Stimulated activated naive CD4-positive, alpha-beta T cell treated with Interleukin-2 at 50 U/mL for 16 hours (primary cell): Measurements from ENCODE around the gene MAPK8IP3.

Source experiments
- DNase-seq: peaks from one replicate; lab custom pipeline; 2025; lab: John Stamatoyannopoulos, UW

MAPK8IP3 gene

DNA sequence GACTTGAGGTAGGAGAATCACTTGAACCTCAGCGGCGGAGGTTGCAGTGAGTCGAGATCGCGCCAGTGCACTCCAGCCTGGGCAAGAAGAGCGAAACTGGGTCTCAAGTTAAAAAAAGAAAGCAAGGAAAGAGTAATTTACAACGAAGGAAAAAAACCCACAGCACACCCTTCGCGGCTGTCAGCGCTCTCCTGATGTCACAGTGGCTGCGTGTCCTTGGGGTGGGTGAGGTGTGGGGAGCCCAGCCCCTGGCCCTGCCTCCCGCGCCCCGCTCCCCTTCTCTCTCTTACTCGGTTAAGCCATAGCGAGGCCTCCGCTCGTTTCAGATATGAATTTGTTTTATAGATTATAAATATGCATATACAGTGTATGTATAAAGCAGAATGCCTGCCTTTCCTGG lies 28.7 kb upstream of the MAPK8IP3 start:
- no peak for DNase-seq

DNA sequence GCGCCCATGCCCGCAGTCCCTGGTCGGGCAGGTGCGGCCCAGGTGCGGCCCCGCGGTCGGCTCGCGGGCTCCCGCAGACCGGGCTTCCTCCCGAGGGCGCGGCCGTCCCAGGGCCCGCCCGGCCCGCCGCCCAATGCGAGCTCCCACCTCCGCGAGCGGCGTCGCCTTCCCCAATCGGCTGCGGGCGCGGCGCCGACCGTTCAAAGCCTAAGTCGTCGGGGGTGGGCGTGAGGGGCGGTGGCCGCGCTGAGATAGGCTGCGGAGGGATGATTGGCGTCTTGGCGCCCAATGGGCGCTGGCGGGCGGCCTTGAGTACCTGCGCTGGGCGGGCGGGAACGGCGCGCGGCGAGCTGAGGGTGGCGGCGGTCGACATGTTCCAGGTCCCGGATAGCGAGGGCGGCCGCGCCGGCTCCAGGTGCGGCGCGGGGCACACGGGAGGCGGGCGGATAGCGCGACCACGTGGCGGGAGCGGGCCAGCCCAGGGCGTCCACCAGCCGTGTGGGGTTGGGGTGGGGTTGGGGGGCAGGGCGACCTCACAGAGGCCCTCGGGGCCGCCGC lies 28.0 kb upstream of the MAPK8IP3 start, which contains the start of gene JPT2:
Gene JPT2 (plus strand): TSS at position 338 of the 558 bp plus-strand sequence. CDS start 34 bp downstream, at position 372.
- DNase-seq = peak; percentile 97

DNA sequence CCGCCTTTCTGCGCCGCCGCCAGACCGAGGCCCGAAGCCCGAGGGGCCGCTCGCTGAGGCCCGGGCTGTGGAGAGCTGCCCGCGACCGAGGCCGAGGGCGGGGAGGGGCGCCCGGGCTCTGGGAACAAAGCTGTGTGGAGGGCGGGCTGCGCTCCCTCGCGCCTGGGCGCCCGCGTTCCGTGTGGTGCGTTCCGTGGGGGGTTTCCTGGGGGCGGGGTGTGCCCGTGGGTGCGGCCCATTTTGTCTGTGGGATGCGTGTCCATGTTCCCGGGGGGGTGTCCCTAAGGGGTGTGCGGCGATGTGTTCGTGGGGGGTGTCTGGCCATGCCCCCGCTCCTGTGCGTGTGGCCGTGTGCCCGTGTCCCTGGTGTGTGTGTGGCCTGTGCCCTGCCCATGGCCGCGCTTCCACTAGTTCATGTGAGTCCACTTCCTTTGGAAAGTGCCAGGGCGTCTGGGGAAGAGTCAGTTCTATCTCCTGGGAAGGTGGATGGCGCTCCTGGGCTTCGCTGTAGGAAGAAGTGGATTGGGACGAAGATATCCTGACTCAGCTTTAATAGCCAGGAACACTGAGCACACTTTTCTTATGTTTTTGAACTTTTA lies 27.4 kb upstream of the MAPK8IP3 start:
- DNase-seq = peak; percentile 47

DNA sequence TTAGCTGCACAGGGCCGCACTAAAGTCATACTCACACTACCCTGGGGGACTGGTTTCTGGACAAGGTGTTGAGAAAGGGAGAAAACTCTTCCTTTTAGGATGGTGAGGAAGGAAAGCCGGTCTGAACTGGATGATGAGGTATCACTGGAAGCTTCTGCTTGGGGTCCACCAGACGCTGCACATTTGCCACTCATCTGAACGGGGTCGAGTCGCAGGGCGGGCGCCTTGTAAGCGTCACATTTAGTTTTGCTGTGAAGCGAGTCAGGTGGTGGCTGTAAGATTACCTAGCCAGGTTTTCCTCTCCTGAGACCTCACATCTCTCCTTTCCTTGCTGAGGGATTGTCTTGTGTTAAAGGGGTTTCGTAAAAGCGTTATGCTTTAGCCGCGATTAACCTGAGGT lies 25.6 kb upstream of the MAPK8IP3 start:
- DNase-seq = no peak

DNA sequence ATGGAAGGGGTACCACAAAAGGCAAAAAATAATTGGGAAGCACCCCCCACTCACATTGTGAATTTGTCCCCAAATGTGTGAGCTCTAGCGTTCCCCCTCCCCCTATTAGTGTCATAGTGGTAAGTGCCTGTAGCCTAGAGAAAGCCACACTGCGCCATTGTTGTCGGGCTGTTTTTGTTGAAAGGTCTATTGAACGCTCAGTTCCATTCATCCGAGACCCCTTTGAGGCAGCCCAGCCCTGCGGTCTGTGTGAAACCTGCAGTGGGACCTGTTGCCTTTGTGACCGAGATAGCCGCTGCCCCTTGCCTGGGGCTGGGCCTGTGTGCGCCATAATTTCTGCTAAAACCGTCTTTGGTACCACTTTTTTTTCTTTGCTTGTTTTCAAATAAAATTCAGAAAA lies 25.0 kb upstream of the MAPK8IP3 start:
- DNase-seq = no peak

DNA sequence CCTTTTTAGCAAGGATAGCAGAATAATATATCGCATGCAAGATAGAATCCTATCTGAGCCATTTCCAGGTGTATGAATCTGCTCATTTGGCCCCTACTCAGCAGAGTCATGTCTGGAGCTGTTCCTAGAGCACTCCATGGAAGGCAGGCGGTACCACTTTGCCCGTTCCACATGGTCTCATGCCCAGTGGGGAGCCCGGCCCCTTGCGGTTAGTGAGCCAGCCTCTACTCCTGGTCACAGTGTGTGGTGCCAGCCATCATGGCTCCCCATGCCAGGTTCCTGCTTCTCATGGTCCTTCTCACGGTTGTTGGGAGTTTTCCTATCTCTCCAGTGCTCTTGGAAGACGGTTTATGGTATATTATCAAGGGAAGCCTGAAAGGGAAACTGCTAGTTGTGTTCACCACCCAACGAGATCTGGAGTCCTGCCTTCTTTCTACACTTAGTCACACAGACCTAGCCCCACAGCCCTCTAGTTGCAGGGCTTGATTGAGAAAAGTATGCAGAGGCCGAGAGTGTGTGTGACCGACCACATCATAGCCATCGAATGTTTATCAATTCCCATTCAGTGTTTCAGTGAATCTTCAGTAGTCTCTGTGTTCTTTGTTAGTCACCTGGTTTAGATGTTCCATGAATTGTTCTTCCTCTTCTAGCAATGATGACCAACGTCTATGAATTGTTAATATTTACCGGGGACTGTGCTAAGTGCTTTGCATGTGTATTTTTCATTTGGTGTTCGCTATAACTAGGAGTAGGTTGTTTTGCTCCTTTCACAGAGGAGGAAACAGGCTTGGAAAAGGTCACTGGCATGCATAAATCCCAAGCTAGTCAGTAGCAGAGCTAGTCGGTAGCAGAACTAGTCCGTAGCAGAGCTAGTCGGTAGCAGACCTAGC lies 18.3 kb upstream of the MAPK8IP3 start:
- DNase-seq = no peak

DNA sequence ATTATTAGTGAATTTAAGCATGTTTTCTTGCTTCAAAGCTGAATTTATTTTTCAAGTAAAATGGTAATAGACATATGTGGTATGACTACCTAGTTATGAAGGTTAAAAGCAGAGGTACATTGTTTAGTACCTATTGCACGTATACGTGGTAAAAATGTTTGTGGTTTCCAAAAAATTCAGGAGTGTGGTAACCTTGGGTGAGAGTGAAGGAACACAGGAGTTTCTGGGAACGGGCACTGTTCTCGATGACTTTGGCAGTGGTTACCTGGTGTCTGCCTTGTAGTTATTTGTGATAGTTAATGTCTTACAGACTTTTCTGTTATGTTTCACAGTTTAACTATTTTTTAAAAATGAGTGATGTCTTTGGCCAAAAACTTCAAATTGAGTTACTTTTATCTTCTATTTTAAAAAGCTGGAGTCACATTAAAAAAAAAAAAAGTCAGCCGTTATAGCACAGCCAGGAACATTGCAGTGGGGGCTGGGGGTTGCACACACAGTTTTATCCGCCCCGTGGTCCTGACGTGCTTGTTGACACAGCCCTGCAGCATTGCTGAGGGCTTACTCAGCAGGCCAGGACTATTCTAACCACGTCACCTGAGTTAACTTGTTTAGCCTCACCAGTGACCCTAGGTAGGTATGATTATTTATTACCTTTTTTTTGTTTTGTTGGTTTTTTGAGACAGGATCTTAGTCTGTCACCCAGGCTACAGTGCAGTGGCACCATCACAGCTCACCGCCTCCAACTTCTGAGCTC lies 17.0 kb upstream of the MAPK8IP3 start:
- DNase-seq = no peak

DNA sequence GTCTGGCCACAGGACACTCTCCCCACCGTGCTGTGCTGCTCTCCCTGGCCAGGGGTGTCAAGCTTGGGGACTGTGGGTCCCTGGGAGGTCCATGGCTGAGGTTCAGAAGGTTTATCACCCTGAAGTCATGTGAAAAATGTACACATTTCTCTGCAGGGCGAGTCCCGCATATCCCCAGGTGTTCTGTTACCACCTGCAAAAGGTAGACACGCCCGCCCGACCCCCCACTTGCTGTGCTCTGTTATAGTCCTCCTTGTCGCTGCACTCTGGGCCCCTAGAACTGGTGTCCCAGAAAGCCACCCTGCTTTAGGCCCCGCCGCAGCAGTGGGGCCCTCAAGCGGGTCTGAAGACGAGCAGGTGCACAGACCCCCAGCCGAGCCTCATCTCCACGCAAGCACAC lies 16.1 kb upstream of the MAPK8IP3 start:
- no peak for DNase-seq

DNA sequence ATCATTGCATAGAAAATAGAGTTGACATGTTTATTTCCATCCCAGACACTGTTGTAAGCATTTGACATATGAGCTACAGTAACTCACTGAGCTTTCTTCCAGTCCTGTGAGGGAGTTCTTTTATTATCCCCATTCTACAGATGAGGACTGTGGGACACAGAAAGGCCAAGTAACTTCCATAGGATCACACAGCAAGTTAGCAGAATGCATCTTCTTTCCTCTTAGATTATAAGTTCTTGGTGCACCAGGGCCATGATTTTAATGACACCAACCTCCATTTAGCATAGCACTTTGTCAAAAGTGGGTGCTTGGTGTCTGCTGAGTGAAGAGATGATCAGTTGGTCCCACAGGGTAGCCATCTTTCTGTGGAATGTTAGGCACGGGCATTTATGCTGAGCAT lies 15.2 kb upstream of the MAPK8IP3 start:
- DNase-seq = no peak

DNA sequence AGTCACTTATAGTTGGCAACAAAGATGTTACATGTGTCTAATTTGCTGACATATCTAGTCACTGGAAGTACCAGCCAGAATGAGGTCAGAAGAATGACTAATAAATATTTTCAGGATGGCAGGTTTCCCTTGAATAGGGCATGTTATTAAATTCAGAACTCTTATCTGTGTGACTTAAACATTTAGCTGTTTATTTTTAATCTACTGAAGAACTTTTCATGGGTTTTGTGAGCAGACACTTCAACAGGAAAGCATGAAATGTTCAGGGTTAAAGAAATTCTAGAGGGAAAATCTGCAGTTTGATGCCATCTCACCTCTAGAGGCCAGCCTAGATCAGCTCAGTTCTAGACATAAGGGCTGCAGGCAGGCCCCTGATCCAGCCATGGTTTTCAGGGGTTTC lies 14.7 kb upstream of the MAPK8IP3 start:
- DNase-seq = no peak

DNA sequence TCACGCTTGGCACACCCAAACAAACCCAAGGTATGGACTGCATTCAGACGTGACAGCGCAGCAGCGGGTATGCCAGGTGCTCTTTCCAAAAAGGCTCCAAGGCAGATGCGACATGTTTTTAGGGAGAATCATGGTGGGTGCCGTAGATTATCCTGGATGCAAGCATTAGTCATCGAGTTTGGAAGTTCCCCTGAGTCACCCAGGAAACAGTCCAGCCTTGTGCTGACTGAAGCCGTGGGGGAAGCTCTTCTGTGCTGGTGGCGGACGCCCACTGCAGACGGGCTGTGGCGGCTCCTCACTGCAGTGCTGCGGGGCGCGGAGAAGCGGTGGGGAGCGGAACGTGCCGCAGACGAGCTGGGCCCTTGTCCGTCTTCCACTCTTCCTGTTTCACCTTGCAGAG lies 14.0 kb upstream of the MAPK8IP3 start:
- no peak for DNase-seq

DNA sequence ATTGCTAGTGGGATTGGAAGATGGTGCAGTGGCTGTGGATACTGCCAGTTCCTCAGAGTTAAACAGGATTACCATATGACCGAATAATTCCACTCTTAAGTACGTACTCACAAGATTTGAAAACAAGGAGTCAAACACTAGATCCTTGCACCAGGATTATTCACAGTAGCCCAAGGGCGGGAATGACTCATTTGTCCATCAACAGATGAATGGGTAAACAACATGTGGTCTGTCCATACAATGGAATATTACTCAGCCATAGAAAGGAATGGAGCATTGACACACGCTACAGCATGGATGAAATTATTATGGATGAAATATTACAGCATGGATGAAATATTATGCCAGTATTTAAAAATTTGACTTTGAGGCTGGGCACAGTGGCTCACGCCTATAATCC lies 9.1 kb upstream of the MAPK8IP3 start:
- DNase-seq = no peak

DNA sequence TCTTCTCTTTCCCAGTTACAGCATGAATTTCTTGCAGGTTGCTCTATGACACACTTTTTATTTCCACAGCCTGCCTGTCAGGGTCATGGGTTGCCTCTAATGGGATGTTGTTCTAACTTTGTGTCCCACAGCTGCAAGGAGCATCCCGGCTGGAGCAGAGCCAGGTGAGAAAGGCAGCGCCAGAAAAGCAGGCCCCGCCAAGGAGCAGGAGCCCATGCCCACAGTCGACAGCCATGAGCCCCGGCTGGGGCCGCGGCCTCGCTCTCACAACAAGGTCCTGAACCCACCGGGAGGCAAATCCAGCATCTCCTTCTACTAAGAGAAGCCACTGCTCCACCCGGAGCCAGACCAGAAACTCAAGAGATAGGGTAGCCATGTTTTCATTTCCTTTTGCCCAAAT lies 7.3 kb upstream of the MAPK8IP3 start:
- no peak for DNase-seq

DNA sequence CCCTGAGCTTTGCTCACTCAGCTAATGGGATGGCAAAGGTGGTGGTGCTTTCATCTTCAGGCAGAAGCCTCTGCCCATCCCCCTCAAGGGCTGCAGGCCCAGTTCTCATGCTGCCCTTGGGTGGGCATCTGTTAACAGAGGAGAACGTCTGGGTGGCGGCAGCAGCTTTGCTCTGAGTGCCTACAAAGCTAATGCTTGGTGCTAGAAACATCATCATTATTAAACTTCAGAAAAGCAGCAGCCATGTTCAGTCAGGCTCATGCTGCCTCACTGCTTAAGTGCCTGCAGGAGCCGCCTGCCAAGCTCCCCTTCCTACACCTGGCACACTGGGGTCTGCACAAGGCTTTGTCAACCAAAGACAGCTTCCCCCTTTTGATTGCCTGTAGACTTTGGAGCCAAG lies 5.7 kb upstream of the MAPK8IP3 start:
- no peak for DNase-seq

DNA sequence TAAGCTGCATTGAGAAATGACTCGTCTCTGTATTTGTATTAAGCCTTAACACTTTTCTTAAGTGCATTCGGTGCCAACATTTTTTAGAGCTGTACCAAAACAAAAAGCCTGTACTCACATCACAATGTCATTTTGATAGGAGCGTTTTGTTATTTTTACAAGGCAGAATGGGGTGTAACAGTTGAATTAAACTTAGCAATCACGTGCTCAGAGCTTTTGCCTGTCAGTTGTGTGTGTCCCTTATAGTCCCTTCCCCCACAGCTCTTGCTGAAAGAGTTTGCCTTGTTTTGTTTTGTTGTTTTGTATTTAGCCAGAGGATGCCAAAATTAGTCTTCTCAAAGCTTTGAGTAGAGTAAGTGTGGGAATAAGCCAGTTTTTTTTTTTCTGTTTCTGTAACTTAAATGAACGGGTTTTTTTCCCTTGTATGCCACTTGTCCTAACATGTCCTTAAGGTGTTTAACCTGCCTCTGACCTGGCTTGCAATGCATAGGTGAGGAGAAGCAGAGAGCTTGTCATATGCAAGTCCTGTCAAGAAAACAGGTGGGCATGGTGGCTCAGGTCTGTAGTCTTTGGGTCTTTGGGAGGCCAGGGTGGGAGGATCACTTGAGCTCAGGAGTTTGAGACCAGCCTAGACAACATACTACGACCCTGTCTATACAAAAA lies 4.6 kb upstream of the MAPK8IP3 start:
- DNase-seq = no peak

DNA sequence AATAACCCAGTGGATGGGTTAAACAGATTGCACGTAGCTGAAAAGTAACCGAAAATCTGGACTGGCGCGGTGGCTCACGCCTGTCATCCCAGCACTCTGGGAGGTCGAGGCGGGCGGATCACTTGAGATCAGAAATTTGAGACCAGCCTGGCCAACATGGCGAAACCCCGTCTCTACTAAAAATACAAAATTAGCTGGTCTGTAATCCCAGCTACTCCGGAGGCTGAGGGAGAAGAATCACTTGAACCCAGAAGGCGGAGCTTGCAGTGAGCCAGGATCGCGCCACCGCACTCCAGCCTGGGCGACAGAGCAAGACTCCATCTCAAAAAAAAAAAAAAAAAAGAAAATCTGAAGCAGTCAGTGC lies 689 bp upstream of the MAPK8IP3 start:
- peak; percentile 27 for DNase-seq

DNA sequence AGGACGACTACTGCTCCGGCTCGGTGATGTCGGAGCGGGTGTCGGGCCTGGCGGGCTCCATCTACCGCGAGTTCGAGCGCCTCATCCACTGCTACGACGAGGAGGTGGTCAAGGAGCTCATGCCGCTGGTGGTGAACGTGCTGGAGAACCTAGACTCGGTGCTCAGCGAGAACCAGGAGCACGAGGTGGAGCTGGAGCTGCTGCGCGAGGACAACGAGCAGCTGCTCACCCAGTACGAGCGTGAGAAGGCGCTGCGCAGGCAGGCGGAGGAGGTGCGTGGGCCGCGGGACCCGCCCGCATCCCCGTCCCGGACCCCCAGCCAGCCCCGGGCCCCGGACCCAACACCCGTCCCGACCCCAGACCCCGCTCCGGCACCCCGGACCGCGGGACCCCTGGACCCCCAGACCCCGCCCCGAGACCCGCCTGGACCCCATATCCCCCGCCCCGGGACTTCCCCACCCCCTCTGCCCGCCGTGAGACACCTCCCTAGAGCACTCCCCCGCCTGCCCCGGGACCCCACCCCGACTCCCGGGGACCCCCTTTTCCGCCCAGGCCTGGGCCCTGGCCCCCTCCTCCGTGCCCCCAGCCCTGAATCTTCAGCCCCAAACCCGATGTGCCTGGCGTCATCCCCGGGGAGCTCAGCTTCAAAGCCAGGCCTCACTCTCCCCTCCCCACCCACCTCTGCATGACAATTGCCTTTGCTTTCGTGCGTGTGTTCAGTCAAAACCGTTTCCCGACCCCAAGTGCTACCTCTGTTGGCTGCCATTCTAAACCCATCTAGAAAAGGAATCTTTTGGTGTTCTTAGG lies 594 bp downstream of the MAPK8IP3 start:
- peak; percentile 54 for DNase-seq

DNA sequence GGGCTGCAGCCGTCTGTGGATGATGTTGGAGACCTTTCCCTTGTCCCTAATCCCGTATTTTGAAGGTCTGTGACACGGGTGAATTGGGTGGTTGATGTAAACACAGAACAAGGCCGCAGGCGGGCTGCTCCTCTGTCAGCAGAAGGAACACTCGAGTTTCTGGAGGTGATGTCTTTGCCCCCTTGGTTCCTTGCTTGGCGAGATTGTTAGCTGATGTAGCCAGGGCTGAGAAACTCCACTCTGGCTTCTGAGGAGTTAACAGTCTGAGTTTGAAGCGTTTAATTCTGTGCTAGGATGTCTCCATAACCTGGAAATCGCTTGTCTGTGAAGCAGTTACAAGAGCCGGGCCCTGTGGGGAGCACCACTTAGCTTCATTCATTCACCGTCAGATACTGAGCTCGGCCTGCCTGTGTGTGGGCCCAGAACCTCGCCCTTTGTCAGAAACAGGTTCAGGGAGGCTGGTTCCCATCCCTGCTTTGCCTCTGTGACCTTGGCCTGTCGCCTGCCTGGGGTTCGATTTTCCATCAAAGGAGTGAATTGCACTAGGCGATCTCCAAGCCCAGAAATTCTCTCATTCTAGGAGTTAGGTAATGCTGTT lies 1.3 kb downstream of the MAPK8IP3 start:
- no peak for DNase-seq

DNA sequence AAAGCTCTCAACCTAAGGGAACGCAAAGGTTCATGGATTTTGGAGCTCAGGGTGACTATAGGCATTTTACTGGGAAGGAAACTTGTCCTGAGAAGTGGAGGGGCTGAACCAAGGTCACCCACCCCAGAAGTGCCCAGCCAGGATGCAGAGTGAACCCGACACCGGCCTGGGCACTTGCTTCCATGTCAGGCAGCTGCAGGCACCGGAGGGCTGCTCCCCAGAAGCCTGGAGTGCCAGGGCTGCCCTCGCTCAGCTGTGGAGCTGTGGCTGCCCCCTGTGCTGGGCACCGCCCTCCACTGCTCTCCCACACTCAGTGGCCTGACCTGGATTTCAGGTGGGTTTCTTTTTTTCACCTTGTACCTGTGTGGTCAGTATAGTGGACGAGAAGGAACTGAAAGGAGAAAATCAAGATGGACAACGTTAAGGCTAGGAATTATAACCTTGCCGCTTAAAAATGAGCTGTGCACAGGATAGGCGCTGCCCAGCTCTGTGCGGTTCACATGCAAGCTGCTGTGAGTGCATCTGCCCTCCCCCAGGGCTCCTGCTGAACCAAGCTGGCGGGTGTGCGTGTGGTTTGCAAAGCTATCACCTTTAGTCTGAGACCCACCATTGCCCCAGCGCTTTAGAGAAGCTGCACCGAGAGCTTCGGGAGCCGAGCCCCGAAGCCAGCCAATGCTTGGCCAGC lies 2.2 kb downstream of the MAPK8IP3 start:
- no peak for DNase-seq

DNA sequence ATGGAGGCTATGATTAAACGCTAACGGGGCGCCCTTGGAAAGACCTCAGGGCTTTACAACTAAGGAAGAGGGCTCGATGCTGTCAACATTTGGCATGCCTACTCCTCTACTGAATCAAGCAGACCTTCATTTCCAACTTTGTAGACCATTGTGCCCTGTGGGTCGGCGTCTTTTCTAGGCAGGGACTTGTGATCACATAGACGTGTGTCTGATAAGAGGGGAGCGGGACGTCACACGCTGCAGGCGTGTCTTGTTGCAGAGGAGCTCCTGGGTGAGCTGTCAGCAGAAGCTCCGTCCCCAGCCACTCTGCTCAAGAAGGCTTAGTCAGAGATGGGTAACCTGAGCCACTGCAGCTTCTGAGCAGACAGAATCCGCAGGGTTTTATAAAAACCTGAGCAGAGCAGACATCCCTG lies 2.8 kb downstream of the MAPK8IP3 start:
- DNase-seq = no peak
